GM23338 (cell line): ENCODE results near the gene SPON2. TPM values are rescaled to one million over a fixed set of nuclear protein-coding genes. Genes with fewer than 3 reads are reported as not detected.

Experiments used
- ATAC-seq: fragments of 200-7000 bp; cut with Tn5 transposase; 3 replicates; pipeline ENCODE4 v1.9.1; 2020
- DNase-seq: peaks from one replicate; pipeline ENCODE4 v3.0.0-alpha.2; 2015; ENCODE audit warnings: low spot score
- H2AFZ ChIP-seq: fragments of 200-600 bp; sonication (generic); 2 replicates; pipeline ENCODE4 v1.8.0; 2016; ENCODE audit warnings: antibody characterized with exemption, mild to moderate bottlenecking, moderate library complexity
- H3F3A ChIP-seq: fragments of 200-600 bp; sonication (generic); replicated peaks from 2 replicates; pipeline ENCODE4 v1.8.0; 2017; ENCODE audit warnings: antibody characterized with exemption, mixed run types, low read depth
- H3K27ac ChIP-seq: fragments of 200-600 bp; sonication (generic); 2 replicates; pipeline ENCODE4 v1.6.1; 2016; ENCODE audit warnings: low read depth
- H3K27me3 ChIP-seq: fragments of 200-600 bp; sonication (generic); 2 replicates; pipeline ENCODE4 v1.8.0; 2016; ENCODE audit warnings: mild to moderate bottlenecking, mixed run types, moderate library complexity; ENCODE audit not compliant: insufficient read depth
- H3K36me3 ChIP-seq: fragments of 200-600 bp; sonication (generic); 2 replicates; pipeline ENCODE4 v1.8.0; 2016; ENCODE audit warnings: mild to moderate bottlenecking; ENCODE audit not compliant: insufficient read depth
- H3K4me1 ChIP-seq: fragments of 200-600 bp; sonication (generic); 2 replicates; pipeline ENCODE4 v1.8.0; 2016; ENCODE audit warnings: mild to moderate bottlenecking, moderate library complexity; ENCODE audit not compliant: insufficient read depth
- H3K4me2 ChIP-seq: fragments of 200-600 bp; sonication (generic); 2 replicates; pipeline ENCODE4 v1.7.1; 2017; ENCODE audit warnings: mixed run types
- H3K4me3 ChIP-seq: fragments of 200-600 bp; sonication (generic); 2 replicates; pipeline ENCODE4 v1.6.1; 2016; ENCODE audit warnings: mixed run types
- H3K79me2 ChIP-seq: fragments of 200-600 bp; sonication (generic); replicated peaks from 2 replicates; pipeline ENCODE4 v1.8.0; 2017; ENCODE audit warnings: mild to moderate bottlenecking; ENCODE audit not compliant: insufficient read depth
- H3K9me2 ChIP-seq: fragments of 200-600 bp; sonication (generic); 2 replicates; pipeline ENCODE4 v1.8.0; 2017; ENCODE audit not compliant: insufficient read depth
- H4K20me1 ChIP-seq: fragments of 200-600 bp; sonication (generic); replicated peaks from 2 replicates; pipeline ENCODE4 v1.8.0; 2017; ENCODE audit warnings: mild to moderate bottlenecking; ENCODE audit not compliant: insufficient read depth
- H3K27ac Mint-ChIP-seq: 2 replicates; pipeline ENCODE4 v1.8.0; 2020; ENCODE audit warnings: inconsistent platforms, mild to moderate bottlenecking, moderate library complexity, mixed read lengths
- H3K27me3 Mint-ChIP-seq: 3 replicates; pipeline ENCODE4 v1.8.0; 2022; ENCODE audit warnings: low read depth, mild to moderate bottlenecking, moderate library complexity, mixed read lengths, inconsistent platforms; ENCODE audit not compliant: insufficient read depth, poor library complexity
- H3K36me3 Mint-ChIP-seq: 3 replicates; pipeline ENCODE4 v1.8.0; 2021; ENCODE audit warnings: low read depth, mild to moderate bottlenecking, inconsistent platforms, moderate library complexity, mixed read lengths
- H3K4me1 Mint-ChIP-seq: 3 replicates; pipeline ENCODE4 v1.8.0; 2020; ENCODE audit warnings: mild to moderate bottlenecking, inconsistent platforms, mixed read lengths
- H3K4me3 Mint-ChIP-seq: 3 replicates; pipeline ENCODE4 v1.8.0; 2021; ENCODE audit warnings: moderate library complexity, mild to moderate bottlenecking, inconsistent platforms, mixed read lengths
- H3K9me3 Mint-ChIP-seq: 3 replicates; pipeline ENCODE4 v1.8.0; 2020; ENCODE audit warnings: moderate library complexity, mild to moderate bottlenecking, inconsistent platforms, mixed read lengths
- CREB1 ChIP-seq: fragments of 250-450 bp; sonication (Bioruptor Pico); IDR thresholded peaks from 2 replicates; pipeline ENCODE4 v1.5.0; 2020; ENCODE audit warnings: low read depth, mild to moderate bottlenecking, moderate library complexity
- CTCF ChIP-seq, 2 experiments: fragments of 200-600 bp in 1 of 2; sonication (generic) in 1 of 2; conservative IDR thresholded peaks; 2 replicates each; pipeline versions ENCODE4 v1.5.1 to v1.6.1; 2016 to 2017; ENCODE audit warnings: antibody characterized with exemption in 2 of 2, low read depth in 2 of 2, mild to moderate bottlenecking in 2 of 2, moderate library complexity in 1 of 2
- ETS1 ChIP-seq: IDR thresholded peaks from 2 replicates; pipeline ENCODE4 v1.6.1; 2016; ENCODE audit warnings: antibody characterized with exemption
- EZH2 ChIP-seq: fragments of 200-600 bp; sonication (generic); IDR thresholded peaks from one replicate; pipeline ENCODE4 v1.8.0; 2017; ENCODE audit warnings: antibody characterized with exemption, mild to moderate bottlenecking, low read depth; ENCODE audit not compliant: unreplicated experiment
- EZH2phosphoT487 ChIP-seq: fragments of 200-600 bp; sonication (generic); IDR thresholded peaks from one replicate; pipeline ENCODE4 v1.8.1; 2018; ENCODE audit warnings: antibody characterized with exemption; ENCODE audit not compliant: unreplicated experiment
- JUNB ChIP-seq: IDR thresholded peaks from one replicate; pipeline ENCODE4 v1.6.1; 2016; ENCODE audit warnings: antibody characterized with exemption; ENCODE audit not compliant: unreplicated experiment
- NANOG ChIP-seq: IDR thresholded peaks from 2 replicates; pipeline ENCODE4 v1.6.1; 2016; ENCODE audit warnings: antibody characterized with exemption, borderline replicate concordance
- POLR2AphosphoS5 ChIP-seq: IDR thresholded peaks from 2 replicates; pipeline ENCODE4 v1.6.1; 2016; ENCODE audit warnings: antibody characterized with exemption, low read depth
- REST ChIP-seq: IDR thresholded peaks from one replicate; pipeline ENCODE4 v1.6.1; 2018; ENCODE audit warnings: antibody characterized with exemption; ENCODE audit not compliant: unreplicated experiment
- STAT1 ChIP-seq: IDR thresholded peaks from one replicate; pipeline ENCODE4 v1.6.1; 2016; ENCODE audit warnings: antibody characterized with exemption; ENCODE audit not compliant: unreplicated experiment
- ZNF114 ChIP-seq: fragments of 250-450 bp; sonication (Bioruptor Pico); IDR thresholded peaks from 2 replicates; pipeline ENCODE4 v1.5.0; 2020; ENCODE audit warnings: mild to moderate bottlenecking, moderate library complexity
- ZNF331 ChIP-seq: fragments of 250-450 bp; sonication (Bioruptor Pico); IDR thresholded peaks from 2 replicates; pipeline ENCODE4 v1.5.0; 2020; ENCODE audit warnings: low read depth, mild to moderate bottlenecking, moderate library complexity
- ZNF462 ChIP-seq: fragments of 250-450 bp; sonication (Bioruptor Pico); IDR thresholded peaks from 2 replicates; pipeline ENCODE4 v1.5.0; 2020; ENCODE audit warnings: mild to moderate bottlenecking, moderate library complexity
- polyA plus RNA-seq: library from polyadenylated mRNA; unstranded; fragments of >200 nt; fragmentation: Nextera tagmentation; extraction: Ambion mirVana; gene quantifications from 2 replicates; pipeline ENCODE4 v1.2.1, GENCODE V29; 2016
- total RNA-seq: library from RNA; depleted of rRNA; stranded (reverse); fragments of >200 nt; shearing (Covaris generic); gene quantifications from 2 replicates; pipeline ENCODE4 v1.2.3, GENCODE V29; 2014

Gene SPON2
- total and polyA plus RNA-seq, 2 experiments from 2014 or later = 2.1 to 2.4 TPM

- no peak overlapping the region for H3K27ac Mint-ChIP-seq
- H3K27me3 Mint-ChIP-seq = peaks cover 77% of the 10 kb centered on the region
- Histone ChIP-seq H3K4me3 (peak overlapping the region; percentile 60), H3K79me2 (no peaks in the 10 kb centered on the region), H3K4me2 (peak overlapping the region; percentile 84), H3F3A (no peaks in the 10 kb centered on the region), H3K9me2 (no peaks in the 10 kb centered on the region), H3K27ac (no peak overlapping the region), H3K27me3 (peaks cover 71% of the 10 kb centered on the region), H2AFZ (no peak overlapping the region), H3K36me3 (no peaks in the 10 kb centered on the region), H3K4me1 (no peaks in the 10 kb centered on the region), H4K20me1 (no peaks in the 10 kb centered on the region)
- H3K36me3 Mint-ChIP-seq = no peaks in the 10 kb centered on the region; the same call in 2 of the 3 replicates
- H3K9me3 Mint-ChIP-seq = no peaks in the 10 kb centered on the region; the same call in 2 of the 3 replicates
- 0 out of 3 replicates have a peak overlapping the region, but pooled peaks have one; percentile 53 for H3K4me3 Mint-ChIP-seq
- DNase-seq (no peak), ATAC-seq (no peak)
- H3K4me1 Mint-ChIP-seq = peaks cover 5% of the 10 kb centered on the region
- TF ChIP-seq JUNB (no peak), CTCF (conservative IDR thresholded peaks at IDR 0.05; ENCODE audit: low read depth in 2 of 2) (no peak), CREB1 (CRISPR knock-in tag) (no peak), ZNF331 (CRISPR knock-in tag) (no peak), ZNF462 (CRISPR knock-in tag) (no peak), EZH2phosphoT487 (no peak), REST (no peak), POLR2AphosphoS5 (no peak), ZNF114 (CRISPR knock-in tag) (no peak), EZH2 (no peak), STAT1 (no peak), NANOG (no peak), ETS1 (no peak)
Observed at GRCh38 chr4:1170976-1171310, 1.4 kb downstream of the SPON2 start.
